Stimulated activated CD4-positive, alpha-beta T cell treated with anti-CD3 and anti-CD28 coated beads, Interleukin-4, amount 100 ng/mL, for 48 hours (primary cell): ENCODE results near the gene PDLIM7.
A peak's percentile ranks its signal among the peaks of the same experiment; 100 is the strongest.
"Not testable (repeated sequence)": the region's sequence is repeated elsewhere in the genome, so short reads cannot be mapped to it uniquely, and the experiment has no call there.

Source experiments
- DNase-seq, 2 donors: peaks; one replicate each; pipeline ENCODE4 v3.0.0-alpha.2; 2020; ENCODE audit warnings: low read depth in 2 of 2

The PDLIM7 gene

GRCh38 chr5:177491983-177492746 is 5.2 kb downstream of the PDLIM7 start:
- no peak for DNase-seq

DNA sequence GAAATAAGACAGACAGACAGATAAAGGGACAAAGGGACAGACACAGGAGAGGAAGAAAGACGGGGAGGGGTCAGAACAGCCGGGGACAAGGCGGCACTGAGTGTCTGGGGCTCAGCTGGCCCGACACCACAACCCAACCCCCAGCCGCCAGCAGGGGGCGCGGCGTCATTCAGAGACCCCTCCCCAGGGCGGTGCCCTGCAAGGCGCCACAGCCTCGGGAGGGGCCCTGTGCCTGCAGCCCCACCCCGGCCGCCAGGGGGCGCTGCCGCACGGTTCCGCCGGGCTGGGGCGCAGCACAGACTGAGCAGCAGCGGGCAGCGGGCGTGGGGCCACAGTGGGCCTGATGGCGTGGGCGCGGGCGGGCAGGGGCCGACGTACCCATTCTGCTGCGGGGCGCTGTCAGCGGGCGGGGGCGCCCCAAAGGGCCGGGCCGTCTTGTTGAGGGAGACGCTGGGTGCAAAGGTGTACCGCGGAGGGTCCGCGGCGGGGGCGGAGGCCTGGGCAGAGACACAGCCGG is 5.9 kb downstream of the PDLIM7 start:
- DNase-seq: peak in 1 of 2 donors; percentile 50

DNA sequence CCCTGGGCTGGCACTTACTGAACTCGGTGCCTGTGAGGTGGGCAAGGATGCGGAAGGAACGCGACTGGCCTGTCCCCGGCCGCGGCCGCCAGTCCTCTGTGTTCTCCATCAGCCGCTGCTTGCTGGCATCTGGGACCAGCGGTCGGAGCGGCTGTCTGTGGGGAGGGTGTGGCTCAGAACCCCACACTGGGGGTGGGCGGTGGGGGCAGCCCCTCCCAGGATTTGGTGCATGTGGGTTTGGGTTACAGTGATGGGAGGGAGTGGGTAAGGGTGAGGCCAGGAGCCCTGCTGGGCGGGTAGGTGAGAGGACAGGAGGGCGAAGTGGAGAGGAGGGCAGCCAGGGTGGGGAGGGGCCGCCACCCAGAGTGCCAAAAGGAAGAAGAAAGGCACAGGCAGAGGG is 6.4 kb downstream of the PDLIM7 start:
- DNase-seq: no peak

DNA sequence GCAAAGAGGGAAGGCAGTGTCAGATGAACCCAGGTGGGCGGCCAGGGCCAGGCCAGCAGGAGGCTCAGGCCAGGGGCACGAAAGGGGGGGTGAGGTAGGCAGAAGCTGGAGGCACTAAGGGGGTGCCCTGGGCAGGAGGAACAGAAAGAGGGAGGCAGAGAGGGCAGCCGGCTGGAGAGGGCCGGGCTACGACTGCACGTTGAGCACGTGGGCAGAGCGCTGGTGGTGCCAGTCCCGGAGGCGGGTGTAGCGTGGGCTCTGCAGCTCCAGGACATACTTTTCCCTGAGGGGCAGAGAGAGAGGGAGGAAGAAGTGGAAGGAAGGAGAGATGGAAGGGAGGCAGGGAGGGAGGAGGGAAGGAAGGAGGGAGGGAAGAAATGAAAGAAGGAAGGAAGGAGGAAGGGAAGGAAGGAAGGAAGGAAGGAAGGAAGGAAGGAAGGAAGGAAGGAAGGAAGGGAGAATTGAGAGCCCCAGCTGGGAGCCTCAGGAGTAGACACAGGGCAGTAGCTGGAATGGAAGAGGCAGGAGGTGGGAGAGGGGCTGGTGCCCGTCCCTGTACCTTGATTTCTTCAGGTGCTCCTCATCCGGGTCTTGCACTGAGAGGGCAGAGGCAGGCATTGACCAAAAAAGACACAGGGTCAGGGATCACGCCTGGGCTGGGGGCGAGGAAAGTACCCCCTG is 7.0 kb downstream of the PDLIM7 start:
- DNase-seq: no peak

- DNase-seq: no peak
Measured at GRCh38 chr5:177489119-177489716, 8.2 kb downstream of the PDLIM7 start.

DNA sequence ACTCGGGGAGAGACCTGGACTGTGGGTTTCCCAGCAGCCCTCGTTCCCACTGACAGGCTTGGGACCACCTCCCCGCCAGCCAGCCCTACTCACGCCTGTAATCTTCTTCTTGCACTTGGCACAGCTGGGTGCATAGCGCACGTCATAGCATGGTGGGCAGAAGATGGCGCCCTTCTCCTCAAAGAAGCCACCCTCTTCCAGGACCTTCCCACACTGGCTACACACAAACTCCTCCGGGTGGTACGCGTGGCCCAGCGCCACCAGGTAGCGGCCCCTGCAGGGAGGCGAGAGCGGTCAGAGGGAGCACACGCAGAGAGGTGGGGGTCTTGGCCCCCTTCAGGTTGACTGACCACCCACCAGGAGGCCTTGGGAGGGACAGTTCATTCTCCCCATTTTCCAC is 9.4 kb downstream of the PDLIM7 start:
- no peak for DNase-seq

GRCh38 chr5:177487144-177487543 is 10.3 kb downstream of the PDLIM7 start:
- DNase-seq: no peak

DNA sequence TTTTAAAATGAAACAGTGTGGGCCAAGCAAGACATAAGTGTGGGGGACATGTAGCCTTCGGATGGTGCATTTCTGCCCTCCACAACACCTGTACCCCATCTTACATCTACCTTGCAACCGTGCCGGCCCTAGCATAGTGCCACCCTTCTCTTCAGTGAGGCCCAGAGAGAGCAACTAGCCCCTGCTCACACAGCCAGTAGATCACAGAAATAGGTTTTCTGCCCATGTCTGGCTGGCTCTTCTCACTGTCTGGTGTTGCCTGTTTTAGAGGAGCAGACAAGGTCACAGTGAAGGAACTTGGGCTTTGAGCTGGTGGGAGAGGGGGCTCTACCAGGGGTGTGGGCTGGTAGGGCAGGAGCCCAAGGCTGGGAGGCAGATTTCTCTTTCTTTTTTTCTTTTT is 11.1 kb downstream of the PDLIM7 start:
- no peak for DNase-seq

DNA sequence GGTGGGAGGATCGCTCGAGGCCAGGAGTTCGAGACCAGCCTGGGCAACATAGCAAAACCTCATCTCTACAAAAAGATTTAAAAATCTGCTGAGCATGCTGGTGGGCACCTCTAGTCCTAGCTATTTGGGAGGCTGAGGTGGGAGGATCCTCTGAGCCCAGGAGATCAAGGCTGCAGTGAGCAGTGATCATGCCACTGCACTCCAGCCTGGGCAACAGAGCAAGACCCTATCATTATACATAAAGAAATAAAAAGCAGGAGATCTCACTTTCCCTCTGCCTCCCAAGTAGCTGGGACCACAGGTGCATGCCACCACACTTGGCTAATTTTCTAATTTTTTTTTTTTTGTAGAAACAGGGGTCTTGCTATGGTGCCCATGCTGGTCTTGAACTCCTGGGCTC is 11.7 kb downstream of the PDLIM7 start:
- not testable (repeated sequence) for DNase-seq

GRCh38 chr5:177484902-177485549 is 12.4 kb downstream of the PDLIM7 start:
- DNase-seq: no peak

DNA sequence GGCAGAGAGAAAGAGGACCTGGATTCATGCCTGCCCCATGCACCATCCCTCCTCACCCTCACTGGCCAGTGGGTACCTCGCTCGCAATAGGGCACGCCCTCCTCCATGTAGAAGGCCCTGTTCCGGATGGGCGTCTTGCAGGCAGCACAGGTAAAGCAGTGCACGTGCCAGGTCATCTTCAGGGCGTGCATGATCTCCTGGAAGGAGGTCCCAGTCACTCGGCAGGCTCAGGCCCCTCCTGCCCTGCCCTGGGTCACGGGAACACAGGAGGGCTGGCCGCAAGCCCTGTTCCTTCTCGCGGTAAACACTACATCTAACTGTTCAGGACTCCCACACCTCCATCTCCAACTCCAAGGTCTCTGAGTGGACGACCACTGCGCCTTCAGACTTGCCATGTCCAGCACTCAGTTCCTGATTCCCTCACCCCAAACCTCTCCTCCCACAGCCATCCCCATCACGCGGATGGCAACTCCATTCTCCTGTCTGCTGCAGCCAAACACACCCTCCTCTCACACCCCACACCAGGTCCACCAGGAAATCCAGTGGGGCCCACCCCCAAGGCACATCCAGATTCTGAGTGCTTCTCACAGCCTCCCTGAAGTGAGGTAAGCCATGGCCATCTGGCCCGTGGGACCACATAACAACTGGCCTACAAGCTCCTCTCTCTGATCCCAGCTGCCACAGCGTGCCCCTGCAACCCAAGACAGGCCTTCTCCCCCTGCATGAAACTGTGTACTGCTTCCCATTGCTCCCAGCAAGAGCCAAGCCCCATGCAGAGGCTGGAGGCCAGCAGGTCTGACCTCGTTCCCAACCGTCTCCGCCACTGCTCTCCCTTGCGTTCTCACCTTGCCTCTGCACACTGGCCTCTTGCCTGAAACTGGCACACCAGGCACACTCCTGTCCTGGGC is 13.2 kb downstream of the PDLIM7 start:
- DNase-seq: no peak

- no peak for DNase-seq
Measured at GRCh38 chr5:177483042-177483441, 14.4 kb downstream of the PDLIM7 start.

GRCh38 chr5:177482359-177482795 is 15.0 kb downstream of the PDLIM7 start:
- no peak for DNase-seq

GRCh38 chr5:177479774-177480173 is 17.6 kb downstream of the PDLIM7 start:
- no peak for DNase-seq

DNA sequence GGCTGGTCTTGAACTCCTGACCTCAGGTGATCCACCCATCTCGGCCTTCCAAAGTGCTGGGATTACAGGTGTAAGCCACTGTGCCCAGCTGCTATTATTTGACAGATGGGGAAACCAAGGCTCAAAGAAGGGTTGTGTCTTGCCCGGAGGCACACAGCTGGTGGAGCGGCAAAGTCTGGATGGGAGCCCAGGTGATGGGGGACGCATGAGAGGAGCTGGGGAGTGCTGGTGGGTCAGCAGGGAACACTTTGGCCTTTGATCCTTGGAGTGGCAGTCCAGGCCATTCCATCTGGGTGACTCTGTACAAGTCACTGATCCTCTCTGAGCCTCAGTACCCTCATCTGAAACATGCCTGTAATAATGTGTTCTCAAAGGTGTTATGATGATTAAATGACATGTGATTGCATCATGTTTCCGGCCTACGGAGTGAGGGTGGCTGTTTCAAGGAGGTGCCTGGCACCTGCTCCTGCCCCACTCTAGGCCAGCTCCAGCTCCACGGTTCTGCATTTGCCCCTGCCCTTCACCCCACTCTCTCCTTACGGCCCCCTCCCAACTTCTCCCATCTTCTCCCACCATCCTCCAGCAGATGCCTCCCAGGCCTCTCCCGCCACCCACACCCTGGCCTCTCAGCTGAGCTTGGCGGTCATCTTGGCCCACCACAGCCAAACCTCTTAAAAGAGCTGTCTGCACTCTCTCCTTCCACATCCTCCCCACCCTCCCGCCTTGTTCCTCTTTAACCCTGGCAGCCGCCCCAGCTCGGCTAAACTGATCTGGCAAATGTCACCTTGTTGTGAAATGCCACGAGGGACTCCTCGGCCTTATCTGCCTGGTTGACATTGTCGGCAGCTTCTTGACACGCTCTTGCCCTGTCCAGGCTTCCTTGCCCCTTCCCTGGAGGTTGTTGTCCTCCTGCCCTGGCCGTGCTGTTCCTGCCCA is 18.4 kb downstream of the PDLIM7 start:
- DNase-seq: no peak

DNA sequence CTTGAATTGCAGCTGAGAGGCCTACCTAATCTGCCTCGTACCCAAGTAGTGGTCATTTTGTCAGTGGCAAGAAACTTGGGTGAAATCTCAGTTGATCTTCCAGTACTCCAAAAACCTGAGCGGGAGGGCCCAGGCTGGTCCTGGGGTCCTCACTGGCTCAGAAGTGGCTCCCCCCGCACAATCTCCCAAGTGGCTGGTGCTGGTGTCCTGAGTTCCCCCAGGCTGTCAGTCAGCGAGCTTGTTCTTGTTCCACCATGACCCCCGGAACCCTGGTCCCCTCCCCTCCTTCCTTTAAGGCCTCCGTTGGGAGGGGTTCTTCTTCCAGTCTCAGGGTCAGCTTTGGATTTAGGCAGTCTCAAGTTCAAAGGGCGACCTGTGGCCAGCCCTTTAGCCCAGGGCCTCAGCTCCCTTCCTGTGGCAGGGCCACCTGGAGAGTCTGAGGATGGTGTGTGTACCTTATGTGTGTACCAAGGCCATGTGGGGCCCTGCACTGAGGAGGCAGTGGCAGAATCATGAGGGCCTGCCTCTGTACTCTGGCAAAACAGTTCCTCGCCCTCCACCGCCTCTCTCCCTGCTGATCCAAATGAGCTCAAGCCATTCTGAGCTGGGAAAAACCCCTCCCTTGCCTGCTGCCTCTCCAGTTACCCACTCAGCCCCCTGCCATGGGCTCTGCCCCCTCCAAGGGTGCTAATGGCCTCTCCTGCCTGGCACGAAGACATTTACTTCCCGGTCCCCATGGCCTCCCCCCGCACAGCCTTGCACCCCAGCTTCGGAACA is 19.5 kb downstream of the PDLIM7 start:
- no peak for DNase-seq

GRCh38 chr5:177476531-177477233 is 20.7 kb downstream of the PDLIM7 start:
- DNase-seq: no peak

DNA sequence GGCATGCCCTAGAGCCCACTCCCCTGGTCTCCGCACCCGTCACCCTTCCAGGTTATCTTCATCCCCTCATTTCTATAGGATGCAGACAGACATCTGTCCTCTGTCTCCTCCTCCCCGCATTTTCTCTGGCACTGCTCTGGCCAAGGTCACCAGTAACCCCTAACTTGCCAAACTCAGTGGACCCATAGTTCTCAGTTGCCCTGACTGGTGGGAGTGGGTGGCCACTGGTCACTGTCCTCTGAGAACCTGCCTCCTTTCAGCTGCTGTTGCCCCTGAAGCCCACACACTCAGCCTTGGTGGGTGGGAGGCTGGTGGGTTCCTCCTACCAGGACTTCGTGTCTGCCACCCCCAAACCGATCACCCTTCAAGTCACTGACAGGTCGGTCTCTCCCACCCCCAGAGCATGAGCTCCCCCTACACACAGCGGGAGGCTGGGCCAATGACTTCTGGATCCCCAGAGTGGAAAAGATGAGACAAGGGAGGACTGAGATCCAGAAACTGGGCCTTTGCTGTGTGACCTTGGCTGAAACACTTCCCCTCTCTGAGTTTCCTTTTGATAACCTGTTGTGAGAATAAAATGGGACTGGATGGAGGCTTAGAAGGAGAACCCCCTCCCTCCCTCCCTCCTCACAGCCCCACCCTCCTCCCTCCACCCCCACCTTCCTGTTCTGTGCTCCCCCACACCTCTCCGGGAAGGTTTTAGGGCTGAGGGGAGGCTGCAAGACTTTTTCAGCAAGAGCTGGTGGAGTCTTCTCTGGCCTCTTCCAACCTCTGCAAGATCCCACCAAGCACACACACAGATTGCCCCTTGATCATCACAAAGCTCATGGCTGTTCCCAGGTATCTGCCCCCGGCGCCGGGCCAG is 21.6 kb downstream of the PDLIM7 start:
- no peak for DNase-seq
